Fibroblast of lung (primary cell): ENCODE data around the gene EXOC6. TPM values are rescaled to one million over a fixed set of nuclear protein-coding genes. Genes with fewer than 3 reads are reported as not detected.

Experiments
- DNase-seq, 2 donors: peaks; one replicate each; pipeline versions ENCODE4 v3.0.0 to v3.0.0-alpha.2; 2010; ENCODE audit warnings: low read depth in 2 of 2
- H2AFZ ChIP-seq: 2 replicates; pipeline ENCODE4 v1.5.1; 2012; ENCODE audit warnings: low read length, control low read depth, inconsistent platforms
- H3K27ac ChIP-seq: 2 replicates; pipeline ENCODE4 v1.5.1; 2011; ENCODE audit warnings: low read length, control low read depth; ENCODE audit not compliant: insufficient read depth
- H3K27me3 ChIP-seq: 2 replicates; pipeline ENCODE4 v1.5.1; 2011; ENCODE audit warnings: mild to moderate bottlenecking, low read length; ENCODE audit not compliant: control insufficient read depth, insufficient read depth
- H3K36me3 ChIP-seq: 2 replicates; pipeline ENCODE4 v1.5.1; 2011; ENCODE audit warnings: low read length; ENCODE audit not compliant: control insufficient read depth, insufficient read depth
- H3K4me1 ChIP-seq: 2 replicates; pipeline ENCODE4 v1.5.1; 2011; ENCODE audit warnings: low read length; ENCODE audit not compliant: control insufficient read depth, insufficient read depth; ENCODE audit errors: extremely low read depth
- H3K4me2 ChIP-seq: 2 replicates; pipeline ENCODE4 v1.5.1; 2011; ENCODE audit warnings: low read length, control low read depth; ENCODE audit not compliant: insufficient read depth; ENCODE audit errors: extremely low read depth
- H3K4me3 ChIP-seq, 4 experiments: fragments of 200-600 bp in 1 of 4; sonication (generic) in 1 of 4; replicated peaks in 1 of 4; 2 replicates each; pipeline ENCODE4 v1.5.1; 2011 to 2016; ENCODE audit warnings: low read length in 4 of 4, low read depth in 3 of 4, mild to moderate bottlenecking in 3 of 4, control low read depth in 2 of 4, inconsistent platforms in 1 of 4, mixed read lengths in 1 of 4; ENCODE audit not compliant: insufficient read depth in 1 of 4; ENCODE audit errors: control extremely low read depth in 1 of 4
- H3K79me2 ChIP-seq: 2 replicates; pipeline ENCODE4 v1.5.1; 2012; ENCODE audit warnings: mild to moderate bottlenecking, low read length, inconsistent platforms; ENCODE audit not compliant: control insufficient read depth, insufficient read depth
- H3K9ac ChIP-seq: 2 replicates; pipeline ENCODE4 v1.5.1; 2011; ENCODE audit warnings: mild to moderate bottlenecking, low read length, control low read depth; ENCODE audit not compliant: insufficient read depth
- H3K9me3 ChIP-seq: 2 replicates; pipeline ENCODE4 v1.5.1; 2012; ENCODE audit warnings: low read depth, low read length; ENCODE audit not compliant: control insufficient read depth, insufficient read depth
- H4K20me1 ChIP-seq: 2 replicates; pipeline ENCODE4 v1.5.1; 2011; ENCODE audit warnings: low read length; ENCODE audit not compliant: control insufficient read depth, insufficient read depth; ENCODE audit errors: extremely low read depth
- CTCF ChIP-seq, 2 donors: IDR thresholded peaks in 1 of 2; conservative IDR thresholded peaks in 1 of 2; 1 replicate in 1 of 2; 2 replicates in 1 of 2; pipeline ENCODE4 v1.5.1; 2011 to 2012; ENCODE audit warnings: low read length in 2 of 2, control low read depth in 1 of 2, inconsistent platforms in 1 of 2, low read depth in 1 of 2, mild to moderate bottlenecking in 1 of 2
- EZH2 ChIP-seq: IDR thresholded peaks from 2 replicates; pipeline ENCODE4 v1.5.1; 2012; ENCODE audit warnings: low read length, control low read depth, mild to moderate bottlenecking; ENCODE audit errors: missing control alignments
- polyA plus RNA-seq, 2 donors: library from polyadenylated mRNA; depleted of rRNA in 1 of 2; stranded (reverse) in 1 of 2; unstranded in 1 of 2; fragments of >200 nt; gene quantifications; 2 replicates each; pipeline ENCODE4 v1.2.1, GENCODE V29; 2011 to 2012; ENCODE audit warnings: missing spikeins in 1 of 2
- total RNA-seq: library from RNA; depleted of rRNA; stranded (reverse); fragments of >200 nt; gene quantifications from 2 replicates; pipeline ENCODE4 v1.2.1, GENCODE V29; 2014

EXOC6 gene
- total and polyA plus RNA-seq, 2 donors (not counting 1 experiment from before 2014, with no cell fraction given) = 6.2 to 9.2 TPM

- DNase-seq = no peak
- Histone ChIP-seq H3K4me1 (peaks cover 3% of the 10 kb centered on the region), H2AFZ (no peak overlapping the region), H3K9me3 (no peaks in the 10 kb centered on the region), H4K20me1 (no peaks in the 10 kb centered on the region), H3K36me3 (no peaks in the 10 kb centered on the region), H3K79me2 (no peaks in the 10 kb centered on the region), H3K4me3 (no peak overlapping the region), H3K27ac (no peak overlapping the region), H3K27me3 (no peaks in the 10 kb centered on the region), H3K9ac (no peak overlapping the region), H3K4me2 (no peak overlapping the region)
- TF ChIP-seq CTCF (conservative IDR thresholded peaks at IDR 0.05 in 1 of 2, IDR thresholded peaks at IDR 0.05 in 1 of 2; ENCODE audit: low read depth in 1 of 2, low read length in 2 of 2) (no peak), EZH2 (no peak)
Measured at GRCh38 chr10:92851003-92851402, 2.7 kb downstream of the EXOC6 start.

DNA sequence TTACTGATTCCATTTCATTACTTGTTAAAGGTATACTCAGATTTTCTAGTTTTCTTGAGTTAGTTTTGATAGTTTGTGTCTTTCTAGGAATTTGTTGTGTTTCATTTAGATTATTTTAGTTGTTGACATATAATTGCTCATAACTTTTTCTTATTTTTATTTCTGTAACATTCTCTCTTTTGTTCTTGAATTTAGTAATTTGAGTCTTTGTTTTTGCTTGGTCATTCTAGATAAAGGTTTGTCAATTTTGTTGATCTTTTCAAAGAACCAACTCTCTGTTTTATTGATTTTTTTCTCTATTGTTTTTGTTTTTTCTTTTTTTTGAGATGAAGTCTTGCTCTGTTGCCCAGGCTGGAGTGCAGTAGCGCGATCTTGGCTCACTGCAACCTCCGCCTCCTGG lies 7.2 kb downstream of the EXOC6 start:
- Histone ChIP-seq H3K9ac (no peak overlapping the region), H3K4me3 (no peak overlapping the region), H3K36me3 (no peaks in the 10 kb centered on the region), H3K4me2 (no peak overlapping the region), H3K27me3 (no peaks in the 10 kb centered on the region), H3K4me1 (no peaks in the 10 kb centered on the region), H4K20me1 (no peaks in the 10 kb centered on the region), H3K79me2 (peaks cover 2% of the 10 kb centered on the region), H2AFZ (no peak overlapping the region), H3K27ac (no peak overlapping the region), H3K9me3 (no peaks in the 10 kb centered on the region)
- no peak for DNase-seq
- no peak for TF ChIP-seq CTCF (conservative IDR thresholded peaks at IDR 0.05 in 1 of 2, IDR thresholded peaks at IDR 0.05 in 1 of 2; ENCODE audit: low read depth in 1 of 2, low read length in 2 of 2)
- TF ChIP-seq EZH2 = no peak

- no peak overlapping the region for H2AFZ ChIP-seq
- no peak overlapping the region for H3K27ac ChIP-seq
- no peak overlapping the region for H3K9ac ChIP-seq
- no peaks in the 10 kb centered on the region for H3K27me3 ChIP-seq
- TF ChIP-seq EZH2 = no peak
- TF ChIP-seq CTCF (conservative IDR thresholded peaks at IDR 0.05 in 1 of 2, IDR thresholded peaks at IDR 0.05 in 1 of 2; ENCODE audit: low read depth in 1 of 2, low read length in 2 of 2) = no peak
- H3K79me2 ChIP-seq = peaks cover 2% of the 10 kb centered on the region
- H3K4me3 ChIP-seq = no peak overlapping the region
- no peaks in the 10 kb centered on the region for H4K20me1 ChIP-seq
- H3K4me1 ChIP-seq = no peaks in the 10 kb centered on the region
- H3K9me3 ChIP-seq = no peaks in the 10 kb centered on the region
- no peaks in the 10 kb centered on the region for H3K36me3 ChIP-seq
- DNase-seq = no peak
- no peak overlapping the region for H3K4me2 ChIP-seq
Measured at GRCh38 chr10:92857904-92858514, 9.7 kb downstream of the EXOC6 start.
